ENCODE data around the gene BLOC1S4. TPM values are rescaled to one million over a fixed set of nuclear protein-coding genes. Genes with fewer than 3 reads are reported as not detected.
A peak's percentile ranks its signal among the peaks of the same experiment; 100 is the strongest.

BLOC1S4 gene
- total and polyA plus RNA-seq, 7 experiments from 2014 or later = 18.7 to 80.3 (median 44.5) TPM

GRCh38 chr4:6699903-6700302, 16.1 kb upstream of the BLOC1S4 start:
- Mint-ChIP-seq H3K4me1 (peaks cover 39 to 73% (median 68%) of the 10 kb centered on the region in 7 donors), H3K27ac (peak overlapping the region; percentile 72 to 98 (median 90)), H3K4me3 (peak overlapping the region in 8 of 10 donors; percentile 42 to 79 (median 68)), H3K27me3 (no peaks in the 10 kb centered on the region), H3K9me3 (peaks cover 0 to 3% (median 0%) of the 10 kb centered on the region in 11 donors), H3K36me3 (peaks cover 5 to 43% (median 26%) of the 10 kb centered on the region in 5 donors)
- intact Hi-C loops (cut with micrococcal nuclease) = loop anchor here in 1 of 2 donors (1.0 kb wide), 1 partner anchor 10 kb away; no protein-coding TSS in a partner anchor
- H3K36me3 ChIP-seq (ENCODE audit: control insufficient read depth in 2 of 3, insufficient read depth in 3 of 3, low read length in 3 of 3) = peaks cover 0 to 17% (median 0%) of the 10 kb centered on the region in 3 experiments
- H3K27ac ChIP-seq (ENCODE audit: low read depth, low read length) = peak overlapping the region; percentile 39
- no peak overlapping the region for H3K4me3 ChIP-seq (ENCODE audit: low read length)
- H3K27me3 ChIP-seq (ENCODE audit: control insufficient read depth in 2 of 2, insufficient read depth in 2 of 2, low read length in 2 of 2) = no peaks in the 10 kb centered on the region
- CTCF ChIA-PET = interaction anchor here (0.6 to 5.3 kb wide), 6 partner anchors 9 to 25 kb away, joined by 3 to 45 read pairs (median 6); no protein-coding TSS in a partner anchor
- DNase-seq (no peak), ATAC-seq (no peak)
- H3K9me3 ChIP-seq (ENCODE audit: control insufficient read depth in 2 of 3, low read length in 3 of 3) = no peaks in the 10 kb centered on the region
- POLR2A ChIA-PET = interaction anchor here (1.0 to 23.6 kb wide), 6 partner anchors 10 to 368 kb away, joined by 3 to 696 read pairs (median 26); partner anchors contain the start of genes BLOC1S4, GRPEL1 and MRFAP1L1
- H3K4me1 ChIP-seq (ENCODE audit: control insufficient read depth in 2 of 2, insufficient read depth in 2 of 2, low read length in 2 of 2) = peaks cover 49 to 61% of the 10 kb centered on the region in 2 donors

DNA sequence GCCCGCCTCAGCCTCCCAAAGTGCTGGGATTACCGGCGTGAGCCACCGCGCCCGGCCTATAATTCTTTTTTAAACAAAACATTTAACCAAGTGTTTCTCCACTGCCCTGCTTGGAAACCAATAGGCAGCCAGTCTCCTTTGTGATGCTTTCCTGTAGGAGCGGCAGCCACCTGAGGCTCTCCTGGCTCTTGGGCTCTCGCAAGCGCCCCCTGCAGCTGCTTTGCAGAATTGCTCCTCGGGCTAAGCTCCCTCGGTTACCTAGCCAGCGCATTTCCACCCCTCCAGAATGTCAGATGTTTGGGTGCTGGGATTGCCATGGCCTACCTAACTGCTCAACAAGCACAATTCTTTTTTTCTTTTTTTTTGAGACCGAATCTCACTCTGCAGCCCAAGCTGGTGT, 14.6 kb upstream of the BLOC1S4 start:
- no peaks in the 10 kb centered on the region for H3K27me3 ChIP-seq (ENCODE audit: control insufficient read depth in 2 of 2, insufficient read depth in 2 of 2, low read length in 2 of 2)
- POLR2A ChIA-PET = interaction anchor here (0.5 to 23.6 kb wide), 7 partner anchors 10 to 352 kb away, joined by 3 to 696 read pairs (median 6); partner anchors contain the start of genes BLOC1S4, MRFAP1 and MRFAP1L1
- no peaks in the 10 kb centered on the region for H3K9me3 ChIP-seq (ENCODE audit: control insufficient read depth in 2 of 3, low read length in 3 of 3)
- ATAC-seq (no peak), DNase-seq (peak in 1 of 9 donors; percentile 18)
- CTCF ChIA-PET = interaction anchor here (0.6 to 5.3 kb wide), 6 partner anchors 8 to 341 kb away, joined by 3 to 45 read pairs (median 4); partner anchors contain the start of gene S100P
- Mint-ChIP-seq H3K27me3 (no peaks in the 10 kb centered on the region), H3K36me3 (peaks cover 12 to 52% (median 33%) of the 10 kb centered on the region in 5 donors), H3K9me3 (peaks cover 0 to 3% (median 0%) of the 10 kb centered on the region in 11 donors), H3K27ac (peak overlapping the region in 1 of 9 donors; percentile 12), H3K4me3 (no peak overlapping the region), H3K4me1 (peaks cover 38 to 73% (median 68%) of the 10 kb centered on the region in 7 donors)
- H3K36me3 ChIP-seq (ENCODE audit: control insufficient read depth in 2 of 3, insufficient read depth in 3 of 3, low read length in 3 of 3) = peaks cover 0 to 20% (median 0%) of the 10 kb centered on the region in 3 experiments
- H3K27ac ChIP-seq (ENCODE audit: low read depth, low read length) = no peak overlapping the region
- intact Hi-C loops (cut with micrococcal nuclease) = no loop called here
- H3K4me3 ChIP-seq (ENCODE audit: low read length) = no peak overlapping the region
- H3K4me1 ChIP-seq (ENCODE audit: control insufficient read depth in 2 of 2, insufficient read depth in 2 of 2, low read length in 2 of 2) = peaks cover 41 to 60% of the 10 kb centered on the region in 2 donors

- Histone ChIP-seq H3K27me3 (ENCODE audit: control insufficient read depth in 2 of 2, insufficient read depth in 2 of 2, low read length in 2 of 2) (no peaks in the 10 kb centered on the region), H3K27ac (ENCODE audit: low read depth, low read length) (peak overlapping the region; percentile 3), H3K36me3 (ENCODE audit: control insufficient read depth in 2 of 3, insufficient read depth in 3 of 3, low read length in 3 of 3) (peaks cover 0 to 31% (median 0%) of the 10 kb centered on the region in 3 experiments), H3K4me1 (ENCODE audit: control insufficient read depth in 2 of 2, insufficient read depth in 2 of 2, low read length in 2 of 2) (peaks cover 41 to 63% of the 10 kb centered on the region in 2 donors), H3K4me3 (ENCODE audit: low read length) (no peak overlapping the region), H3K9me3 (ENCODE audit: control insufficient read depth in 2 of 3, low read length in 3 of 3) (no peaks in the 10 kb centered on the region)
- Mint-ChIP-seq H3K4me1 (peaks cover 42 to 77% (median 72%) of the 10 kb centered on the region in 7 donors), H3K9me3 (peaks cover 0 to 3% (median 0%) of the 10 kb centered on the region in 11 donors), H3K27me3 (no peaks in the 10 kb centered on the region), H3K36me3 (peaks cover 18 to 59% (median 43%) of the 10 kb centered on the region in 5 donors), H3K27ac (peak overlapping the region in 5 of 9 donors; percentile 9 to 80 (median 28)), H3K4me3 (peak overlapping the region in 1 of 10 donors; percentile 22)
- CTCF ChIA-PET = interaction anchor here (5.1 to 5.3 kb wide), 2 partner anchors 13 to 27 kb away, joined by 29 to 45 read pairs; no protein-coding TSS in a partner anchor
- no peak for ATAC-seq
- POLR2A ChIA-PET = interaction anchor here (2.0 to 23.6 kb wide), 4 partner anchors 7 to 61 kb away, joined by 6 to 696 read pairs (median 552); partner anchors contain the start of genes BLOC1S4, MRFAP1L1 and S100P
- no peak for DNase-seq
- intact Hi-C loops (cut with micrococcal nuclease) = no loop called here
Observed at GRCh38 chr4:6702761-6703160, 13.2 kb upstream of the BLOC1S4 start.

DNA sequence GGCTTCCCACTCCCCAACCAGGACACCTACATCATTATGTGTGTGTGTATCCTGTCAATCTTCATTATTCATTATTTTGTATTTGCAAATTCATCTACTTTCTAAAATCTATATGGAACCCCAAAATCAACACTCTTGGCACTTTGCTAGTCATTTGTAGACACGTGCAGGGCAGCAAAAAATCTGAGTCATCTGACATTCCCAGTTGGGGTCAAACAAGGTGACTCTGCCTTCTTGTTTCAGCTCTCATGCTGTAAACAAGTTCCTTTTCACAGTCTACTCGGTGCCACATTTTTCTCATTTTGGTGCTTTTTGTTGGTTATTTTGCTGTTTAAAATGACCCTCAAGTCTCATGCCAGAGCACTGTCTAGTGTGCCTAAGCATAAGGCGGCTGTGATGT, 12.2 kb upstream of the BLOC1S4 start:
- Mint-ChIP-seq H3K27ac (peak overlapping the region in 8 of 9 donors; percentile 2 to 87 (median 78)), H3K4me1 (peaks cover 47 to 80% (median 75%) of the 10 kb centered on the region in 7 donors), H3K9me3 (peaks cover 0 to 3% (median 0%) of the 10 kb centered on the region in 11 donors), H3K27me3 (no peaks in the 10 kb centered on the region), H3K4me3 (peak overlapping the region in 1 of 10 donors; percentile 15), H3K36me3 (peaks cover 23 to 65% (median 50%) of the 10 kb centered on the region in 5 donors)
- H3K36me3 ChIP-seq (ENCODE audit: control insufficient read depth in 2 of 3, insufficient read depth in 3 of 3, low read length in 3 of 3) = peaks cover 0 to 36% (median 0%) of the 10 kb centered on the region in 3 experiments
- ATAC-seq (no peak), DNase-seq (no peak)
- intact Hi-C loops (cut with micrococcal nuclease) = no loop called here
- ChIA-PET CTCF (interaction anchor here (1.0 to 5.3 kb wide), 3 partner anchors 9 to 29 kb away, joined by 4 to 29 read pairs (median 8); a partner anchor contains a TSS), POLR2A (interaction anchor here (0.7 to 23.6 kb wide), 4 partner anchors 8 to 28 kb away, joined by 3 to 696 read pairs (median 552); partner anchors contain the start of genes BLOC1S4, MRFAP1L1 and S100P)
- no peak overlapping the region for H3K4me3 ChIP-seq (ENCODE audit: low read length)
- no peaks in the 10 kb centered on the region for H3K9me3 ChIP-seq (ENCODE audit: control insufficient read depth in 2 of 3, low read length in 3 of 3)
- H3K27ac ChIP-seq (ENCODE audit: low read depth, low read length) = no peak overlapping the region
- H3K27me3 ChIP-seq (ENCODE audit: control insufficient read depth in 2 of 2, insufficient read depth in 2 of 2, low read length in 2 of 2) = no peaks in the 10 kb centered on the region
- peaks cover 42 to 61% of the 10 kb centered on the region in 2 donors for H3K4me1 ChIP-seq (ENCODE audit: control insufficient read depth in 2 of 2, insufficient read depth in 2 of 2, low read length in 2 of 2)

- Histone ChIP-seq H3K27me3 (ENCODE audit: control insufficient read depth in 2 of 2, insufficient read depth in 2 of 2, low read length in 2 of 2) (no peaks in the 10 kb centered on the region), H3K9me3 (ENCODE audit: control insufficient read depth in 2 of 3, low read length in 3 of 3) (no peaks in the 10 kb centered on the region), H3K27ac (ENCODE audit: low read depth, low read length) (no peak overlapping the region), H3K36me3 (ENCODE audit: control insufficient read depth in 2 of 3, insufficient read depth in 3 of 3, low read length in 3 of 3) (peaks cover 0 to 36% (median 0%) of the 10 kb centered on the region in 3 experiments), H3K4me1 (ENCODE audit: control insufficient read depth in 2 of 2, insufficient read depth in 2 of 2, low read length in 2 of 2) (peaks cover 37 to 55% of the 10 kb centered on the region in 2 donors), H3K4me3 (ENCODE audit: low read length) (no peak overlapping the region)
- peak overlapping the region in 9 of 10 donors; percentile 4 to 100 (median 34) for H3K4me3 Mint-ChIP-seq
- peaks cover 23 to 66% (median 48%) of the 10 kb centered on the region in 5 donors for H3K36me3 Mint-ChIP-seq
- ChIA-PET CTCF (interaction anchor here (0.6 to 1.2 kb wide), 4 partner anchors 9 to 179 kb away, joined by 3 read pairs; no protein-coding TSS in a partner anchor), POLR2A (interaction anchor here (3.7 to 23.6 kb wide), 5 partner anchors 6 to 66 kb away, joined by 8 to 696 read pairs (median 552); partner anchors contain the start of genes BLOC1S4, MRFAP1, MRFAP1L1 and S100P)
- H3K27me3 Mint-ChIP-seq = peaks cover 0 to under 1% (median 0%) of the 10 kb centered on the region in 5 donors
- ATAC-seq (no peak), DNase-seq (no peak)
- peak overlapping the region in 5 of 9 donors; percentile 23 to 87 (median 44) for H3K27ac Mint-ChIP-seq
- H3K9me3 Mint-ChIP-seq = peaks cover 0 to 3% (median 0%) of the 10 kb centered on the region in 11 donors
- intact Hi-C loops (cut with micrococcal nuclease) = no loop called here
- peaks cover 47 to 80% (median 71%) of the 10 kb centered on the region in 7 donors for H3K4me1 Mint-ChIP-seq
Observed at GRCh38 chr4:6705646-6706045, 10.3 kb upstream of the BLOC1S4 start.

- ATAC-seq (no peak), DNase-seq (no peak)
- H3K9me3 Mint-ChIP-seq = peaks cover 0 to 3% (median 0%) of the 10 kb centered on the region in 11 donors
- H3K9me3 ChIP-seq (ENCODE audit: control insufficient read depth in 2 of 3, low read length in 3 of 3) = no peaks in the 10 kb centered on the region
- H3K4me1 ChIP-seq (ENCODE audit: control insufficient read depth in 2 of 2, insufficient read depth in 2 of 2, low read length in 2 of 2) = peaks cover 38 to 56% of the 10 kb centered on the region in 2 donors
- peaks cover 47 to 81% (median 74%) of the 10 kb centered on the region in 7 donors for H3K4me1 Mint-ChIP-seq
- H3K36me3 Mint-ChIP-seq = peaks cover 20 to 66% (median 46%) of the 10 kb centered on the region in 5 donors
- H3K27ac ChIP-seq (ENCODE audit: low read depth, low read length) = peak overlapping the region; percentile 5
- no peaks in the 10 kb centered on the region for H3K27me3 ChIP-seq (ENCODE audit: control insufficient read depth in 2 of 2, insufficient read depth in 2 of 2, low read length in 2 of 2)
- POLR2A ChIA-PET = interaction anchor here (0.6 to 23.6 kb wide), 6 partner anchors 10 to 203 kb away, joined by 5 to 696 read pairs (median 40); partner anchors contain the start of genes MRFAP1, S100P and TBC1D14
- CTCF ChIA-PET = interaction anchor here (0.8 to 1.3 kb wide), 5 partner anchors 10 to 16 kb away, joined by 3 to 4 read pairs (median 3); no protein-coding TSS in a partner anchor
- peaks cover 0 to 4% (median 0%) of the 10 kb centered on the region in 5 donors for H3K27me3 Mint-ChIP-seq
- peaks cover 0 to 36% (median 0%) of the 10 kb centered on the region in 3 experiments for H3K36me3 ChIP-seq (ENCODE audit: control insufficient read depth in 2 of 3, insufficient read depth in 3 of 3, low read length in 3 of 3)
- peak overlapping the region; percentile 16 to 100 (median 56) for H3K4me3 Mint-ChIP-seq
- intact Hi-C loops (cut with micrococcal nuclease) = no loop called here
- H3K4me3 ChIP-seq (ENCODE audit: low read length) = no peak overlapping the region
- H3K27ac Mint-ChIP-seq = peak overlapping the region in 5 of 9 donors; percentile 9 to 42 (median 14)
Observed at GRCh38 chr4:6706173-6706572, 9.8 kb upstream of the BLOC1S4 start.

All from naive thymus-derived CD4-positive, alpha-beta T cell (primary cell).